SU-DHL-6 (cell line): ENCODE data around the gene RELCH.

Experiments used
- H2AFZ ChIP-seq: fragments of 200-600 bp; sonication (generic); 2 replicates; pipeline ENCODE4 v1.6.1; 2014; ENCODE audit warnings: low read depth, mild to moderate bottlenecking, moderate library complexity, mixed read lengths, antibody characterized with exemption, low read length; ENCODE audit not compliant: severe bottlenecking
- H3F3A ChIP-seq: fragments of 200-600 bp; shearing (Covaris generic); 2 replicates; pipeline ENCODE4 v1.6.0; 2016; ENCODE audit warnings: antibody characterized with exemption, mild to moderate bottlenecking; ENCODE audit not compliant: insufficient read depth
- H3K27ac ChIP-seq: fragments of 200-600 bp; sonication (generic); 2 replicates; pipeline ENCODE4 v1.5.1; 2016; ENCODE audit warnings: low read depth, mild to moderate bottlenecking, low read length, moderate library complexity, mixed read lengths
- H3K27me3 ChIP-seq: fragments of 200-600 bp; sonication (generic), shearing (Covaris generic); 2 replicates; pipeline ENCODE4 v1.6.0; 2014; ENCODE audit warnings: mild to moderate bottlenecking, low read length
- H3K36me3 ChIP-seq: fragments of 200-600 bp; sonication (generic); 2 replicates; pipeline ENCODE4 v1.6.1; 2014; ENCODE audit warnings: mild to moderate bottlenecking, low read length, mixed read lengths
- H3K4me2 ChIP-seq: fragments of 300-600, 200-600 bp; shearing (Covaris generic), sonication (generic); 2 replicates; pipeline ENCODE4 v1.6.0; 2014; ENCODE audit warnings: low read length, low read depth, mild to moderate bottlenecking; ENCODE audit not compliant: poor library complexity, severe bottlenecking
- H3K4me3 ChIP-seq: fragments of 200-600 bp; sonication (generic); 2 replicates; pipeline ENCODE4 v1.5.1; 2014; ENCODE audit warnings: antibody characterized with exemption, low read length, mild to moderate bottlenecking, mixed read lengths; ENCODE audit not compliant: insufficient read depth, poor library complexity, severe bottlenecking
- H3K79me2 ChIP-seq: fragments of 200-600 bp; sonication (generic); 2 replicates; pipeline ENCODE4 v1.6.1; 2014; ENCODE audit warnings: mild to moderate bottlenecking, low read length, moderate library complexity; ENCODE audit not compliant: insufficient read depth
- H3K9ac ChIP-seq: fragments of 200-600 bp; sonication (generic); 2 replicates; pipeline ENCODE4 v1.7.0; 2014; ENCODE audit warnings: mild to moderate bottlenecking, low read length
- H3K9me2 ChIP-seq: fragments of 200-600 bp; sonication (generic); replicated peaks from 2 replicates; pipeline ENCODE4 v1.6.1; 2014; ENCODE audit warnings: low read length; ENCODE audit not compliant: insufficient read depth
- H3K9me3 ChIP-seq: fragments of 200-600 bp; sonication (generic); 2 replicates; pipeline ENCODE4 v1.6.1; 2014; ENCODE audit warnings: low read length, mixed read lengths; ENCODE audit not compliant: insufficient read depth
- H4K20me1 ChIP-seq: fragments of 200-600 bp; sonication (generic); 2 replicates; pipeline ENCODE4 v1.6.1; 2014; ENCODE audit warnings: low read depth, mild to moderate bottlenecking, antibody characterized with exemption, low read length, moderate library complexity, mixed read lengths
- CTCF ChIP-seq: fragments of 200-600 bp; sonication (generic); IDR thresholded peaks from one replicate; pipeline ENCODE4 v1.5.1; 2017; ENCODE audit warnings: antibody characterized with exemption, mild to moderate bottlenecking, low read length, moderate library complexity; ENCODE audit not compliant: insufficient read depth, poor library complexity, severe bottlenecking
- EZH2phosphoT487 ChIP-seq: fragments of 200-600 bp; sonication (generic), shearing (Covaris generic); conservative IDR thresholded peaks from 2 replicates; pipeline ENCODE4 v1.6.1; 2018; ENCODE audit warnings: mild to moderate bottlenecking, antibody characterized with exemption, low read length, moderate library complexity, mixed read lengths

Gene RELCH

DNA sequence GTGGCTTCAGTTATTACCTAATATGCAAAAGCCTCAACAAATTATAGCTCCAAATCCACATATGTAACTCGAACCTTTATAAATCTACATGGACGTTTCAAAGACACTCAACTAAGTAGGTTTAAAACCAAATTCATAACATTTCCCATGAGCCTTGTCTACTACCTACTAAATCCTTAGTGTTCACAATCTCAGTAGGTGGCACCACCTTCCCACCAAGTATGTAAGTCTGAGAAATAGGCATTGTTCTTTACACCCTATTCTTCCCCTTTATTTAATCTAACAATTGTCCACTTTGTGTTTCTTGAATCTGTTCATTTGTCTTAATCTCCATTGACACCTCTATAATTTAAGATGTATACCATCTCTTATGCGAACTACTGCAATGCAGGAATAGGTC, 4.8 kb upstream of the RELCH start:
- no peak overlapping the region for H2AFZ ChIP-seq
- H3K9me3 ChIP-seq, result no peaks in the 10 kb centered on the region
- no peak overlapping the region for H3K4me3 ChIP-seq
- H3K9me2 ChIP-seq, result no peaks in the 10 kb centered on the region
- peaks cover 11% of the 10 kb centered on the region; the same call in 1 of the 2 replicates for H3F3A ChIP-seq
- no peak overlapping the region for H3K9ac ChIP-seq
- no peak overlapping the region for H3K27ac ChIP-seq
- TF ChIP-seq EZH2phosphoT487 (no peak), CTCF (no peak)
- H3K27me3 ChIP-seq, result no peaks in the 10 kb centered on the region
- H4K20me1 ChIP-seq, result peaks cover 4% of the 10 kb centered on the region; the same call in 1 of the 2 replicates
- H3K36me3 ChIP-seq, result no peaks in the 10 kb centered on the region
- H3K79me2 ChIP-seq, result peaks cover 68% of the 10 kb centered on the region
- no peak overlapping the region for H3K4me2 ChIP-seq

DNA sequence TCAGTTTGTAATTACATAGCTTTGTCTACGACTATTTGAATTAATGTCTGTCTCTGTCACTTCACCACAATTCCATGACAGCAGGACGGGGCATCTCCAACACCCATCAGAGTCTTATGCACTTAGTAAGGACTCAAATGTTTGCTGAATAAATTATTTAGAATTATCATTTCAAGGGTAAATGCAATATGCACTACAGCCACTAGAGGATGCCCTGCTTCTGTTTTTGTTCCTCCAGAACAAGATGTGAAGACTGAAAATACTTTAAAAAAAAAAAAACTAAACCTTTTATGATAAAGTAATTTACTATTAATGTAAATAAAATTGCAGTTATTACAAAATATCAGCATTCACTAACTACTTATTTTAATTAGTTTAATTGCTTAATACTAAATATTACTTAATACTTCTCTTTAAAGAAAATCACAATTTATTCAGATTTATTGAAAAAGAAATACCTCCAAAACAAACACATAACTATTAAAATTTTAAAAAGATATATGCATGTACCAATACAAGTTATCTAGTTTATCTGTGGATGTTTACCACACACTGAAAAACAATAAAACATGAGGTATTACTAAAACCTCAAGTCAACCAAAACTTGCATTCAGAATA, 3.4 kb upstream of the RELCH start:
- H3K79me2 ChIP-seq, result peaks cover 76% of the 10 kb centered on the region
- H4K20me1 ChIP-seq, result peaks cover 9% of the 10 kb centered on the region; the same call in 1 of the 2 replicates
- H3K4me2 ChIP-seq, result peak overlapping the region; percentile 81

DNA sequence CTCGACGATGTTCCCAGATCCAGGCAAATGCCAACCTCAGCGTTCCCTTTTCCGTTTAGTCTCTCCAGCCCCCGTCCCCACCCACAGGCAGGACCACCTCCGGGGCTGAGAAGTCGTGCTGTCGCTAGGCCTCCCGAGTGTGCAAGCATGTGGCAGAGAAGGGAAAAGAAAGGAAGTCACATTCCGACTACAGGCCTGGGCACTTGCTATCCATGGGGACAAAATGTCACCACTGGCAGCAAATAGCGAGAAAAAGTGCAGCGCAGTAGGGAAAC, 619 bp upstream of the RELCH start:
- Histone ChIP-seq H4K20me1 (peaks cover 20% of the 10 kb centered on the region), H3K79me2 (peaks cover 91% of the 10 kb centered on the region), H3K27me3 (no peaks in the 10 kb centered on the region), H3K9ac (peak overlapping the region; percentile 87), H3K4me3 (peak overlapping the region; percentile 98), H3K27ac (0 out of 2 replicates have a peak overlapping the region, but pooled peaks have one; percentile 8), H3K9me2 (no peaks in the 10 kb centered on the region), H3K4me2 (peak overlapping the region; percentile 81), H3K36me3 (peaks cover 13% of the 10 kb centered on the region; the same call in 1 of the 2 replicates), H2AFZ (peak overlapping the region; percentile 95), H3K9me3 (no peaks in the 10 kb centered on the region), H3F3A (peaks cover 11% of the 10 kb centered on the region; the same call in 1 of the 2 replicates)
- no peak for TF ChIP-seq CTCF

More for the DNA sequence above, 3.4 kb upstream of the RELCH start:
- no peaks in the 10 kb centered on the region for H3K36me3 ChIP-seq
- H3F3A ChIP-seq, result peaks cover 11% of the 10 kb centered on the region; the same call in 1 of the 2 replicates
- H2AFZ ChIP-seq, result no peak overlapping the region
- no peaks in the 10 kb centered on the region for H3K27me3 ChIP-seq
- no peak overlapping the region for H3K4me3 ChIP-seq
- H3K9me2 ChIP-seq, result no peaks in the 10 kb centered on the region
- TF ChIP-seq EZH2phosphoT487 (no peak), CTCF (peak; percentile 98)
- no peak overlapping the region for H3K9ac ChIP-seq
- no peak overlapping the region; the same call in 1 of the 2 replicates for H3K27ac ChIP-seq
- no peaks in the 10 kb centered on the region for H3K9me3 ChIP-seq
